PC-3 (cell line): ENCODE data around the gene CAND2. TPM values are rescaled to one million over a fixed set of nuclear protein-coding genes. Genes with fewer than 3 reads are reported as not detected.

Experiments
- ATAC-seq: fragments of 200-7000 bp; cut with Tn5 transposase; 2 replicates; pipeline ENCODE4 v1.9.1; 2020; ENCODE audit warnings: mild to moderate bottlenecking, moderate library complexity
- BruUV-seq: library from RNA; stranded (reverse); fragments of 400-500 nt; replicated peaks from 2 replicates; lab custom pipeline; 2021; lab: Mats Ljungman, UMichigan
- CTCF ChIA-PET: fragments of 300-600 bp; sonication (Branson Sonifier 250); formaldehyde crosslinking; loops from one replicate; lab custom pipeline; 2022; ENCODE audit warnings: antibody characterized with exemption; lab: Charles Lee
- POLR2A ChIA-PET: fragments of 300-600 bp; sonication (Branson Sonifier 250); formaldehyde crosslinking; loops from one replicate; lab custom pipeline; 2022; ENCODE audit warnings: antibody characterized with exemption; ENCODE audit not compliant: unreplicated experiment; lab: Charles Lee
- DNase-seq: peaks from one replicate; pipeline ENCODE4 v3.0.0-alpha.2; 2015
- H2AFZ ChIP-seq: fragments of 300-600 bp; sonication (generic); 2 replicates; pipeline ENCODE4 v1.6.0; 2016; ENCODE audit warnings: antibody characterized with exemption, low read length
- H3F3A ChIP-seq: fragments of 300-600 bp; sonication (generic); one replicate; pipeline ENCODE4 v1.6.0; 2017; ENCODE audit warnings: antibody characterized with exemption, low read length, control low read depth, mild to moderate bottlenecking; ENCODE audit not compliant: unreplicated experiment
- H3K27ac ChIP-seq: fragments of 300-600 bp; sonication (generic); 2 replicates; pipeline ENCODE4 v1.5.1; 2016; ENCODE audit warnings: mild to moderate bottlenecking, low read length
- H3K27me3 ChIP-seq: fragments of 300-600 bp; sonication (generic); 2 replicates; pipeline ENCODE4 v1.6.1; 2016; ENCODE audit warnings: low read length, mixed read lengths
- H3K36me3 ChIP-seq: fragments of 300-600 bp; sonication (generic); 2 replicates; pipeline ENCODE4 v1.6.1; 2016; ENCODE audit warnings: low read depth, mixed run types, low read length, mixed read lengths
- H3K4me1 ChIP-seq: fragments of 300-600 bp; sonication (generic); 2 replicates; pipeline ENCODE4 v1.5.1; 2016; ENCODE audit warnings: low read length; ENCODE audit not compliant: insufficient read depth
- H3K4me2 ChIP-seq: fragments of 300-600 bp; sonication (generic); 2 replicates; pipeline ENCODE4 v1.6.0; 2016; ENCODE audit warnings: low read length
- H3K4me3 ChIP-seq: fragments of 300-600 bp; sonication (generic); 2 replicates; pipeline ENCODE4 v1.5.1; 2016; ENCODE audit warnings: mild to moderate bottlenecking, low read length, mixed read lengths
- H3K79me2 ChIP-seq: fragments of 300-600 bp; sonication (generic); 2 replicates; pipeline ENCODE4 v1.6.1; 2017; ENCODE audit warnings: low read length, mixed read lengths
- H3K9ac ChIP-seq: fragments of 300-600 bp; sonication (generic); 2 replicates; pipeline ENCODE4 v1.6.0; 2016; ENCODE audit warnings: mild to moderate bottlenecking, low read length
- H3K9me2 ChIP-seq: fragments of 300-600 bp; sonication (generic); replicated peaks from 2 replicates; pipeline ENCODE4 v1.6.1; 2016; ENCODE audit warnings: mixed run types, low read length, mixed read lengths
- H3K9me3 ChIP-seq: fragments of 300-600 bp; sonication (generic); 2 replicates; pipeline ENCODE4 v1.6.1; 2016; ENCODE audit warnings: low read length, mixed read lengths
- H4K20me1 ChIP-seq: fragments of 300-600 bp; sonication (generic); 2 replicates; pipeline ENCODE4 v1.6.1; 2016; ENCODE audit warnings: low read length, mixed read lengths
- EZH2 ChIP-seq: fragments of 300-600 bp; sonication (generic); IDR thresholded peaks from one replicate; pipeline ENCODE4 v1.6.1; 2017; ENCODE audit warnings: antibody characterized with exemption, mild to moderate bottlenecking, low read length; ENCODE audit not compliant: unreplicated experiment
- EZH2phosphoT487 ChIP-seq: fragments of 300-600 bp; sonication (generic); IDR thresholded peaks from 2 replicates; pipeline ENCODE4 v1.6.1; 2018; ENCODE audit warnings: mild to moderate bottlenecking, antibody characterized with exemption, low read length, borderline replicate concordance
- intact Hi-C: fragments of 100-400 bp; cut with micrococcal nuclease; formaldehyde crosslinking; loops from 2 replicates; pipeline ENCODE4 v1.9.0; 2023
- total RNA-seq: library from RNA; depleted of rRNA; stranded (reverse); fragments of >200 nt; gene quantifications from 2 replicates; pipeline ENCODE4 v1.2.3, GENCODE V29; 2014
- TF ChIP-seq, protein P1 (sequence below): fragments of 300-600 bp; sonication (generic); conservative IDR thresholded peaks from 2 replicates; pipeline ENCODE4 v1.5.1; 2017; ENCODE audit warnings: antibody characterized with exemption, low read depth, mild to moderate bottlenecking, low read length

Gene CAND2
- total RNA-seq, 1 experiment from 2014 or later, result 4.8 TPM

- Histone ChIP-seq H3K4me3 (peak overlapping the region; percentile 25; the same call in 1 of the 2 replicates), H4K20me1 (peaks cover 5% of the 10 kb centered on the region), H3K9me2 (no peaks in the 10 kb centered on the region), H3K27me3 (no peaks in the 10 kb centered on the region), H3K4me1 (peaks cover 42% of the 10 kb centered on the region), H3K36me3 (peaks cover 36% of the 10 kb centered on the region), H3K27ac (peak overlapping the region; percentile 94), H3K79me2 (no peaks in the 10 kb centered on the region), H3K9me3 (no peaks in the 10 kb centered on the region), H3K9ac (peak overlapping the region; percentile 67), H3F3A (peaks cover 20% of the 10 kb centered on the region), H3K4me2 (peak overlapping the region; percentile 71), H2AFZ (no peak overlapping the region)
- ATAC-seq (peak; percentile 65), DNase-seq (peak; percentile 63)
- intact Hi-C loops, result loop anchor here (1.0 to 5.0 kb wide), 5 partner anchors 11 to 123 kb away; partner anchors contain the start of gene RPL32
- ChIA-PET CTCF (interaction anchor here (1.0 to 1.3 kb wide), 2 partner anchors 20 to 67 kb away, joined by 3 to 5 read pairs; no protein-coding TSS in a partner anchor), POLR2A (interaction anchor here (0.6 kb wide), 1 partner anchor 1187 kb away, joined by 3 read pairs; no protein-coding TSS in a partner anchor)
- TF ChIP-seq, protein P1, sequence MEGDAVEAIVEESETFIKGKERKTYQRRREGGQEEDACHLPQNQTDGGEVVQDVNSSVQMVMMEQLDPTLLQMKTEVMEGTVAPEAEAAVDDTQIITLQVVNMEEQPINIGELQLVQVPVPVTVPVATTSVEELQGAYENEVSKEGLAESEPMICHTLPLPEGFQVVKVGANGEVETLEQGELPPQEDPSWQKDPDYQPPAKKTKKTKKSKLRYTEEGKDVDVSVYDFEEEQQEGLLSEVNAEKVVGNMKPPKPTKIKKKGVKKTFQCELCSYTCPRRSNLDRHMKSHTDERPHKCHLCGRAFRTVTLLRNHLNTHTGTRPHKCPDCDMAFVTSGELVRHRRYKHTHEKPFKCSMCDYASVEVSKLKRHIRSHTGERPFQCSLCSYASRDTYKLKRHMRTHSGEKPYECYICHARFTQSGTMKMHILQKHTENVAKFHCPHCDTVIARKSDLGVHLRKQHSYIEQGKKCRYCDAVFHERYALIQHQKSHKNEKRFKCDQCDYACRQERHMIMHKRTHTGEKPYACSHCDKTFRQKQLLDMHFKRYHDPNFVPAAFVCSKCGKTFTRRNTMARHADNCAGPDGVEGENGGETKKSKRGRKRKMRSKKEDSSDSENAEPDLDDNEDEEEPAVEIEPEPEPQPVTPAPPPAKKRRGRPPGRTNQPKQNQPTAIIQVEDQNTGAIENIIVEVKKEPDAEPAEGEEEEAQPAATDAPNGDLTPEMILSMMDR, result peak; percentile 50
- TF ChIP-seq EZH2, result no peak
- BruUV-seq, result TSS peak; percentile 63
These were observed 33.7 kb downstream of the CAND2 start for GRCh38 chr3:12829886-12830784.

GRCh38 chr3:12830785-12831156 lies 34.3 kb downstream of the CAND2 start:
- TF ChIP-seq, protein P1, result 0 out of 2 replicates have a peak, but pooled peaks have one; percentile 18
- no peak for TF ChIP-seq EZH2
- TF ChIP-seq EZH2phosphoT487, result no peak
- H3K9ac ChIP-seq, result peak overlapping the region; percentile 67
- peak overlapping the region; percentile 71 for H3K4me2 ChIP-seq
- peak; percentile 0; the same call in 1 of the 2 replicates for ATAC-seq
- H3K9me3 ChIP-seq, result no peaks in the 10 kb centered on the region
- POLR2A ChIA-PET, result no interaction called here
- H3K9me2 ChIP-seq, result no peaks in the 10 kb centered on the region
- H3K79me2 ChIP-seq, result peaks cover 6% of the 10 kb centered on the region
- peaks cover 42% of the 10 kb centered on the region for H3K4me1 ChIP-seq
- H3K4me3 ChIP-seq, result peak overlapping the region; percentile 25; the same call in 1 of the 2 replicates
- no peaks in the 10 kb centered on the region for H3K27me3 ChIP-seq
- H4K20me1 ChIP-seq, result peaks cover 12% of the 10 kb centered on the region
- no peak overlapping the region for H2AFZ ChIP-seq
- BruUV-seq, result no TSS peak
- peaks cover 42% of the 10 kb centered on the region for H3K36me3 ChIP-seq
- peaks cover 25% of the 10 kb centered on the region for H3F3A ChIP-seq
- intact Hi-C loops, result loop anchor here (2.0 to 5.0 kb wide), 2 partner anchors 62 to 123 kb away; no protein-coding TSS in a partner anchor
- H3K27ac ChIP-seq, result peak overlapping the region; percentile 94
- CTCF ChIA-PET, result interaction anchor here (1.0 to 1.3 kb wide), 2 partner anchors 21 to 68 kb away, joined by 3 to 5 read pairs; no protein-coding TSS in a partner anchor
- peak; percentile 34 for DNase-seq
